PFSK-1 (cell line): ENCODE measurements around the gene CFAP57.

Experiments used
- POLR2AphosphoS5 ChIP-seq: IDR thresholded peaks from 2 replicates; pipeline ENCODE4 v1.6.1; 2012; ENCODE audit warnings: low read depth, mild to moderate bottlenecking, control low read depth, low read length, moderate library complexity
- SIN3A ChIP-seq: IDR thresholded peaks from 2 replicates; pipeline ENCODE4 v1.6.1; 2012; ENCODE audit warnings: mild to moderate bottlenecking, low read length, moderate library complexity, borderline replicate concordance; ENCODE audit not compliant: insufficient read depth
- TF ChIP-seq, protein P1 (sequence below), 2 experiments: IDR thresholded peaks; 2 replicates each; pipeline versions ENCODE4 v1.6.1 to v1.8.0; 2011 to 2012; ENCODE audit warnings: low read depth in 2 of 2, low read length in 2 of 2, control low read depth in 1 of 2, inconsistent platforms in 1 of 2, mild to moderate bottlenecking in 1 of 2, moderate library complexity in 1 of 2; ENCODE audit not compliant: insufficient read depth in 1 of 2

DNA sequence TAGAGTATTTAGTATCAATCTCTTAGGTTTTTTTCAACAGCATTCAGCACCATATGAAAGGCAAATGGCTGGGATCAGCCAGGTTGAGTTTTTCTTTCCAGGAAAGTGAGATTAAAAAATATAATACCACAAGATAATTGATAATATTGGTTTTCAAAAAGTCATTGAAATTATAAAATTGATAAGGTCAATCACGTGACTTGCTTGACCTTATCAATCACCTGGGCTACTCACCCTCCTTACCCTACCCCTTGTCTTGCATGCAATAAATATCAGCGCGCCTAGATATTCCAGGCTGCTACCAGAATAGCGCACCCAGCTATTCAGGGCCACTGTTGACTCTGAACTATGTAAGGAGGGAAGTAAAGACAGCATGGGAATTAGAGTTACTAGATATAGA is 31.5 kb upstream of the CFAP57 start:
- TF ChIP-seq, protein P1, sequence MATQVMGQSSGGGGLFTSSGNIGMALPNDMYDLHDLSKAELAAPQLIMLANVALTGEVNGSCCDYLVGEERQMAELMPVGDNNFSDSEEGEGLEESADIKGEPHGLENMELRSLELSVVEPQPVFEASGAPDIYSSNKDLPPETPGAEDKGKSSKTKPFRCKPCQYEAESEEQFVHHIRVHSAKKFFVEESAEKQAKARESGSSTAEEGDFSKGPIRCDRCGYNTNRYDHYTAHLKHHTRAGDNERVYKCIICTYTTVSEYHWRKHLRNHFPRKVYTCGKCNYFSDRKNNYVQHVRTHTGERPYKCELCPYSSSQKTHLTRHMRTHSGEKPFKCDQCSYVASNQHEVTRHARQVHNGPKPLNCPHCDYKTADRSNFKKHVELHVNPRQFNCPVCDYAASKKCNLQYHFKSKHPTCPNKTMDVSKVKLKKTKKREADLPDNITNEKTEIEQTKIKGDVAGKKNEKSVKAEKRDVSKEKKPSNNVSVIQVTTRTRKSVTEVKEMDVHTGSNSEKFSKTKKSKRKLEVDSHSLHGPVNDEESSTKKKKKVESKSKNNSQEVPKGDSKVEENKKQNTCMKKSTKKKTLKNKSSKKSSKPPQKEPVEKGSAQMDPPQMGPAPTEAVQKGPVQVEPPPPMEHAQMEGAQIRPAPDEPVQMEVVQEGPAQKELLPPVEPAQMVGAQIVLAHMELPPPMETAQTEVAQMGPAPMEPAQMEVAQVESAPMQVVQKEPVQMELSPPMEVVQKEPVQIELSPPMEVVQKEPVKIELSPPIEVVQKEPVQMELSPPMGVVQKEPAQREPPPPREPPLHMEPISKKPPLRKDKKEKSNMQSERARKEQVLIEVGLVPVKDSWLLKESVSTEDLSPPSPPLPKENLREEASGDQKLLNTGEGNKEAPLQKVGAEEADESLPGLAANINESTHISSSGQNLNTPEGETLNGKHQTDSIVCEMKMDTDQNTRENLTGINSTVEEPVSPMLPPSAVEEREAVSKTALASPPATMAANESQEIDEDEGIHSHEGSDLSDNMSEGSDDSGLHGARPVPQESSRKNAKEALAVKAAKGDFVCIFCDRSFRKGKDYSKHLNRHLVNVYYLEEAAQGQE (IDR thresholded peaks at IDR 0.05; ENCODE audit: insufficient read depth in 1 of 2, low read depth in 2 of 2, low read length in 2 of 2) = no peak
- TF ChIP-seq POLR2AphosphoS5 = no peak
- no peak for TF ChIP-seq SIN3A
